Pancreas (tissue), 10 donors: ENCODE data around the gene SON. TPM values are rescaled to one million over a fixed set of nuclear protein-coding genes. Genes with fewer than 3 reads are reported as not detected.
"Not testable (repeated sequence)": the region's sequence is repeated elsewhere in the genome, so short reads cannot be mapped to it uniquely, and the experiment has no call there.

Source experiments
- ATAC-seq, 4 donors: fragments of 200-7000 bp; cut with Tn5 transposase; one replicate each; pipeline versions ENCODE4 v1.8.0 to v1.9.1; 2020; ENCODE audit warnings: mild to moderate bottlenecking in 4 of 4, moderate library complexity in 4 of 4
- DNase-seq, 6 donors: peaks; one replicate each; pipeline ENCODE4 v3.0.0-alpha.2; 2020
- FAIRE-seq: peaks from 2 replicates; lab custom pipeline; 2012; peaks lifted over from hg19 to GRCh38; lab: Jason Lieb, UNC
- H3K27ac ChIP-seq, 4 donors: fragments of 200-600 bp; sonication (generic); 1 replicate in 3 of 4; 2 replicates in 1 of 4; pipeline versions ENCODE4 v1.5.0 to v1.8.0; 2020
- H3K27me3 ChIP-seq, 4 donors: fragments of 200-600 bp; one replicate each; pipeline ENCODE4 v1.8.0; 2021
- H3K36me3 ChIP-seq, 3 donors: fragments of 200-600 bp; sonication (generic) in 1 of 3; one replicate each; pipeline versions ENCODE4 v1.5.0 to v1.8.0; 2020 to 2021
- H3K4me1 ChIP-seq, 3 donors: fragments of 200-600 bp; one replicate each; pipeline ENCODE4 v1.8.0; 2021
- H3K4me3 ChIP-seq, 4 donors: fragments of 200-600 bp; sonication (generic) in 2 of 4; one replicate each; pipeline versions ENCODE4 v1.5.0 to v1.8.0; 2020 to 2021
- H3K9me3 ChIP-seq, 4 donors: fragments of 200-600 bp; one replicate each; pipeline ENCODE4 v1.8.0; 2021
- CTCF ChIP-seq, 4 donors: fragments of 200-600 bp; sonication (generic) in 3 of 4; IDR thresholded peaks; one replicate each; pipeline versions ENCODE4 v1.5.0 to v1.8.0; 2021; ENCODE audit warnings: antibody characterized with exemption in 4 of 4
- WGBS, 2 donors: extraction: QIAGEN DNeasy Blood & Tissue Kit; methylation state at CpG; one replicate each; pipeline ENCODE4 v1.1.7; 2013; 5-methylcytosine and 5-hydroxymethylcytosine counted together
- intact Hi-C, 3 donors: fragments of 100-400 bp; cut with DNase I; formaldehyde crosslinking; loops; one replicate each; pipeline versions ENCODE4 v1.11.1 to v1.14.2; 2022
- polyA plus RNA-seq, 2 donors: library from polyadenylated mRNA; stranded (reverse); fragments of 200-250 nt; gene quantifications; one replicate each; pipeline ENCODE4 v1.2.3, GENCODE V29; 2013
- total RNA-seq, 6 donors: library from RNA; stranded (reverse); fragmentation: NEBNext Ultra II Directional in 4 of 6; extraction: Animal tissue kit (Norgen Biotek cat#: 25700) in 4 of 6; gene quantifications; one replicate each; pipeline versions ENCODE4 v1.2.1 to v1.2.4, GENCODE V29; 2021 to 2023
- donor health status: healthy with polysubstance abuse.
- donor health status: DM: no; HTN: no; CAD: no; lungs with moderate emphysema.
- donor health status: DM: no; HTN: no; CAD: no.
- donor health status: control.
- donor health status: control.
- donor health status: Bipolar disorder and iron deficiency.
- donor health status: DM: yes; HTN: yes; CAD: no.
- donor health status: DM: no; HTN: no; CAD: no.
- donor health status: DM: no; HTN: no; CAD: no.
- donor health status: DM: yes; HTN: yes; CAD: no.

The SON gene
- total and polyA plus RNA-seq, 8 donors, result 82.5 to 205 (median 102) TPM

- TF ChIP-seq CTCF (IDR thresholded peaks at IDR 0.05), result no peak
Measured at GRCh38 chr21:33618407-33618806, 75.6 kb downstream of the SON start.

GRCh38 chr21:33619726-33620125, 76.9 kb downstream of the SON start:
- Histone ChIP-seq H3K27ac (no peak overlapping the region), H3K36me3 (peaks cover 0 to 8% (median 0%) of the 10 kb centered on the region in 3 donors), H3K9me3 (no peaks in the 10 kb centered on the region), H3K4me3 (no peak overlapping the region), H3K27me3 (no peaks in the 10 kb centered on the region), H3K4me1 (no peaks in the 10 kb centered on the region)
- FAIRE-seq, result no peak
- TF ChIP-seq CTCF (IDR thresholded peaks at IDR 0.05), result no peak
- 88 to 91% methylated on average over 4 of the region's 4 CpGs for WGBS, 2 donors
- no peak for DNase-seq
- intact Hi-C loops, result no loop called here
- no peak for ATAC-seq

More at GRCh38 chr21:33618407-33618806, 75.6 kb downstream of the SON start:
- WGBS, 2 donors, result 93 to 97% methylated on average over 2 of the region's 2 CpGs
- DNase-seq, result no peak
- Histone ChIP-seq H3K9me3 (no peaks in the 10 kb centered on the region), H3K4me3 (no peak overlapping the region), H3K36me3 (peaks cover 0 to 8% (median 0%) of the 10 kb centered on the region in 3 donors), H3K4me1 (no peaks in the 10 kb centered on the region), H3K27ac (no peak overlapping the region), H3K27me3 (no peaks in the 10 kb centered on the region)
- no peak for FAIRE-seq
- intact Hi-C loops, result no loop called here
- ATAC-seq, result no peak

GRCh38 chr21:33622253-33622652, 79.4 kb downstream of the SON start:
- Histone ChIP-seq H3K27me3 (no peaks in the 10 kb centered on the region), H3K4me1 (no peaks in the 10 kb centered on the region), H3K36me3 (peaks cover 0 to 8% (median 0%) of the 10 kb centered on the region in 3 donors), H3K4me3 (no peak overlapping the region), H3K27ac (no peak overlapping the region), H3K9me3 (no peaks in the 10 kb centered on the region)
- FAIRE-seq (no peak), DNase-seq (no peak), ATAC-seq (no peak)
- TF ChIP-seq CTCF (IDR thresholded peaks at IDR 0.05), result no peak
- intact Hi-C loops, result no loop called here

- WGBS, 2 donors, result 95 to 96% methylated on average over 7 of the region's 7 CpGs
- intact Hi-C loops, FAIRE-seq, H3K4me1 ChIP-seq, H3K4me3 ChIP-seq, H3K27ac ChIP-seq, ATAC-seq, H3K9me3 ChIP-seq, DNase-seq, H3K27me3 ChIP-seq, H3K36me3 ChIP-seq: not testable (repeated sequence)
Measured at GRCh38 chr21:33626151-33626550, 83.3 kb downstream of the SON start.

Other genes with a start within 250 kb of the SON start
- gene IFNAR1, start 218.1 kb upstream of the SON start, total RNA-seq, result 10 to 100 TPM; 21.4 to 48.5 (median 27.6) TPM
- 1 to 10 TPM; 7.5 to 9.6 TPM for gene IFNAR1, start 218.1 kb upstream of the SON start, polyA plus RNA-seq
- gene IFNGR2, start 139.6 kb upstream of the SON start, total RNA-seq, result 10 to 100 TPM; 10.1 to 56.5 (median 15.2) TPM
- 10 to 100 TPM; 23.6 to 31.4 TPM for gene IFNGR2, start 139.6 kb upstream of the SON start, polyA plus RNA-seq
- gene TMEM50B, start 63.1 kb upstream of the SON start, total RNA-seq, result 10 to 100 TPM; 11.5 to 31.1 (median 16.7) TPM
- gene TMEM50B, start 63.1 kb upstream of the SON start, polyA plus RNA-seq, result 10 to 100 TPM; 59.3 to 96.1 TPM
- 1 to 10 TPM in 4 of 6 donors, under 1 TPM in 2; 0.73 to 2.0 (median 1.2) TPM for gene DNAJC28, start 51.3 kb upstream of the SON start, total RNA-seq
- 1 to 10 TPM; 1.1 to 1.6 TPM for gene DNAJC28, start 51.3 kb upstream of the SON start, polyA plus RNA-seq
- gene GART, start 921 bp upstream of the SON start, total RNA-seq, result 10 to 100 TPM; 20.6 to 37.9 (median 34.4) TPM
- gene GART, start 921 bp upstream of the SON start, polyA plus RNA-seq, result 10 to 100 TPM; 10.3 to 17.8 TPM
- 1 to 10 TPM; 2.4 to 5.3 (median 3.0) TPM for gene DONSON, start 45.6 kb downstream of the SON start, total RNA-seq
- gene DONSON, start 45.6 kb downstream of the SON start, polyA plus RNA-seq, result 10 to 100 TPM in 1 of 2 donors, 1 to 10 TPM in 1; 6.7 to 11.1 TPM
- 10 to 100 TPM in 5 of 6 donors, 1 to 10 TPM in 1; 8.5 to 18.0 (median 13.9) TPM for gene CRYZL1, start 98.7 kb downstream of the SON start, total RNA-seq
- 10 to 100 TPM; 12.2 to 23.0 TPM for gene CRYZL1, start 98.7 kb downstream of the SON start, polyA plus RNA-seq
- gene ITSN1, start 99.5 kb downstream of the SON start, total RNA-seq, result 10 to 100 TPM in 2 of 6 donors, 1 to 10 TPM in 4; 3.5 to 19.4 (median 7.5) TPM
- gene ITSN1, start 99.5 kb downstream of the SON start, polyA plus RNA-seq, result 1 to 10 TPM; 4.1 to 6.5 TPM